DND-41 (cell line): Measurements from ENCODE around the gene ATP11B.

Source experiments
- ATAC-seq: fragments of 200-7000 bp; cut with Tn5 transposase; 3 replicates; pipeline ENCODE4 v1.9.1; 2021; ENCODE audit warnings: low read depth; ENCODE audit not compliant: insufficient read depth
- DNase-seq: peaks from one replicate; pipeline ENCODE4 v3.0.0-alpha.2; 2020
- H2AFZ ChIP-seq: 2 replicates; pipeline ENCODE4 v1.6.0; 2012; ENCODE audit warnings: low read depth, low read length
- H3K27ac ChIP-seq: 2 replicates; pipeline ENCODE4 v1.5.1; 2012; ENCODE audit warnings: low read length, inconsistent platforms
- H3K27me3 ChIP-seq: fragments of 200-600 bp; sonication (generic); 2 replicates; pipeline ENCODE4 v1.6.0; 2012; ENCODE audit warnings: low read length, mild to moderate bottlenecking, inconsistent platforms; ENCODE audit not compliant: insufficient read depth, poor library complexity
- H3K36me3 ChIP-seq: 2 replicates; pipeline ENCODE4 v1.5.1; 2012; ENCODE audit warnings: low read length, inconsistent platforms; ENCODE audit not compliant: insufficient read depth
- H3K4me1 ChIP-seq: 2 replicates; pipeline ENCODE4 v1.5.1; 2012; ENCODE audit warnings: mild to moderate bottlenecking, low read length; ENCODE audit not compliant: insufficient read depth
- H3K4me2 ChIP-seq: 2 replicates; pipeline ENCODE4 v1.6.0; 2012; ENCODE audit warnings: mild to moderate bottlenecking, moderate library complexity, low read length, inconsistent platforms; ENCODE audit not compliant: insufficient read depth
- H3K4me3 ChIP-seq, 2 experiments: fragments of 200-600 bp in 1 of 2; shearing (Covaris generic) in 1 of 2; 2 replicates each; pipeline ENCODE4 v1.5.1; 2012 to 2016; ENCODE audit warnings: inconsistent platforms in 2 of 2, low read length in 2 of 2, mild to moderate bottlenecking in 2 of 2, low read depth in 1 of 2, moderate library complexity in 1 of 2
- H3K79me2 ChIP-seq: 2 replicates; pipeline ENCODE4 v1.6.0; 2012; ENCODE audit warnings: low read length, inconsistent platforms; ENCODE audit not compliant: insufficient read depth
- H3K9ac ChIP-seq: 2 replicates; pipeline ENCODE4 v1.6.0; 2012; ENCODE audit warnings: low read depth, mild to moderate bottlenecking, inconsistent platforms, low read length, moderate library complexity
- H3K9me3 ChIP-seq: 2 replicates; pipeline ENCODE4 v1.5.1; 2012; ENCODE audit warnings: low read length, moderate library complexity, mild to moderate bottlenecking, inconsistent platforms; ENCODE audit not compliant: insufficient read depth, severe bottlenecking
- H4K20me1 ChIP-seq: 2 replicates; pipeline ENCODE4 v1.6.0; 2012; ENCODE audit warnings: low read length; ENCODE audit not compliant: insufficient read depth
- EZH2 ChIP-seq: IDR thresholded peaks from 3 replicates; pipeline ENCODE4 v1.6.1; 2012; ENCODE audit warnings: borderline replicate concordance, low read depth, mild to moderate bottlenecking, moderate library complexity, low read length, inconsistent platforms; ENCODE audit not compliant: severe bottlenecking
- TF ChIP-seq, protein P1 (sequence below): IDR thresholded peaks from 2 replicates; pipeline ENCODE4 v1.5.1; 2012; ENCODE audit warnings: borderline replicate concordance, low read length, moderate library complexity, mild to moderate bottlenecking; ENCODE audit not compliant: poor library complexity, severe bottlenecking; ENCODE audit errors: extremely low read depth

The ATP11B gene

GRCh38 chr3:182940266-182940808 lies 147.0 kb downstream of the ATP11B start:
- no peak overlapping the region for H3K4me2 ChIP-seq
- H3K9ac ChIP-seq, result no peak overlapping the region
- DNase-seq (no peak), ATAC-seq (no peak)
- no peaks in the 10 kb centered on the region for H3K79me2 ChIP-seq
- H3K27me3 ChIP-seq, result no peaks in the 10 kb centered on the region
- TF ChIP-seq EZH2, result no peak
- TF ChIP-seq, protein P1, sequence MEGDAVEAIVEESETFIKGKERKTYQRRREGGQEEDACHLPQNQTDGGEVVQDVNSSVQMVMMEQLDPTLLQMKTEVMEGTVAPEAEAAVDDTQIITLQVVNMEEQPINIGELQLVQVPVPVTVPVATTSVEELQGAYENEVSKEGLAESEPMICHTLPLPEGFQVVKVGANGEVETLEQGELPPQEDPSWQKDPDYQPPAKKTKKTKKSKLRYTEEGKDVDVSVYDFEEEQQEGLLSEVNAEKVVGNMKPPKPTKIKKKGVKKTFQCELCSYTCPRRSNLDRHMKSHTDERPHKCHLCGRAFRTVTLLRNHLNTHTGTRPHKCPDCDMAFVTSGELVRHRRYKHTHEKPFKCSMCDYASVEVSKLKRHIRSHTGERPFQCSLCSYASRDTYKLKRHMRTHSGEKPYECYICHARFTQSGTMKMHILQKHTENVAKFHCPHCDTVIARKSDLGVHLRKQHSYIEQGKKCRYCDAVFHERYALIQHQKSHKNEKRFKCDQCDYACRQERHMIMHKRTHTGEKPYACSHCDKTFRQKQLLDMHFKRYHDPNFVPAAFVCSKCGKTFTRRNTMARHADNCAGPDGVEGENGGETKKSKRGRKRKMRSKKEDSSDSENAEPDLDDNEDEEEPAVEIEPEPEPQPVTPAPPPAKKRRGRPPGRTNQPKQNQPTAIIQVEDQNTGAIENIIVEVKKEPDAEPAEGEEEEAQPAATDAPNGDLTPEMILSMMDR, result no peak
- no peak overlapping the region for H3K4me3 ChIP-seq
- no peaks in the 10 kb centered on the region for H3K9me3 ChIP-seq
- no peak overlapping the region for H3K27ac ChIP-seq
- H3K4me1 ChIP-seq, result peaks cover 22% of the 10 kb centered on the region
- H2AFZ ChIP-seq, result no peak overlapping the region
- H4K20me1 ChIP-seq, result no peaks in the 10 kb centered on the region
- H3K36me3 ChIP-seq, result peaks cover 17% of the 10 kb centered on the region

- DNase-seq (no peak), ATAC-seq (no peak)
- H3K4me2 ChIP-seq, result no peak overlapping the region
- no peak overlapping the region for H3K27ac ChIP-seq
- H3K36me3 ChIP-seq, result peaks cover 31% of the 10 kb centered on the region
- peaks cover 22% of the 10 kb centered on the region for H3K4me1 ChIP-seq
- no peak overlapping the region for H2AFZ ChIP-seq
- H4K20me1 ChIP-seq, result no peaks in the 10 kb centered on the region
- no peaks in the 10 kb centered on the region for H3K79me2 ChIP-seq
- H3K9me3 ChIP-seq, result no peaks in the 10 kb centered on the region
- no peak overlapping the region for H3K9ac ChIP-seq
- no peak for TF ChIP-seq EZH2
- TF ChIP-seq, protein P1, result no peak
- H3K4me3 ChIP-seq, result no peak overlapping the region
- H3K27me3 ChIP-seq, result no peaks in the 10 kb centered on the region
These were observed 148.4 kb downstream of the ATP11B start for GRCh38 chr3:182941719-182942118.

DNA sequence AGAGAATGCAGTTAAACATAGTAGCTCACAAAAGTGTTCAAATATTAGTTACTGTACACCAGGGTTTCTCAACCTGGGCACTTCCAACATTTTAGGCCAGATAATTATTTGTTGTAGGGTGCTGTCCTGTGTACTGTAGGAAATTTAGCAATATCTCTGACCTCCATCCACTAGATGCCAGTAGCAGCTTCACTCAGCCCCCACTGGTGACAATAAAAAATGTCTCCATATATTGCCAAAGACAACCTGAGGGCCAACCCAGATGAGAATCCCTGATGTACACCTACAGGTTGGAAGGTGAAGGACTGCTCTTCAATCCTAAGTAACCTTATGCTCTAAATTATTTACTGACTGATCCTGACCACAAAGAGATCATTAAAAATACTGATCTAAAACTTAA lies 154.6 kb downstream of the ATP11B start:
- H3K79me2 ChIP-seq, result no peaks in the 10 kb centered on the region
- peaks cover 51% of the 10 kb centered on the region for H3K36me3 ChIP-seq
- H3K4me2 ChIP-seq, result no peak overlapping the region
- H3K4me3 ChIP-seq, result no peak overlapping the region
- H3K27me3 ChIP-seq, result no peaks in the 10 kb centered on the region
- 0 out of 2 replicates have a peak, but pooled peaks cover 6% of the 10 kb centered on the region for H4K20me1 ChIP-seq
- DNase-seq (no peak), ATAC-seq (peak; percentile 45; the same call in 1 of the 3 replicates)
- H3K9me3 ChIP-seq, result no peaks in the 10 kb centered on the region
- no peak overlapping the region for H3K27ac ChIP-seq
- H3K4me1 ChIP-seq, result no peaks in the 10 kb centered on the region
- no peak for TF ChIP-seq EZH2
- TF ChIP-seq, protein P1, result no peak
- no peak overlapping the region for H2AFZ ChIP-seq
- H3K9ac ChIP-seq, result no peak overlapping the region
